Osteocyte (in vitro differentiated cells): ENCODE data around the gene CLEC4M. TPM values are rescaled to one million over a fixed set of nuclear protein-coding genes. Genes with fewer than 3 reads are reported as not detected.

ENCODE experiments used
- DNase-seq: peaks from one replicate; pipeline ENCODE4 v3.0.0; 2021; ENCODE audit warnings: mixed read lengths; ENCODE audit not compliant: unreplicated experiment; ENCODE audit errors: extremely low spot score
- H3K27ac Mint-ChIP-seq: one replicate; pipeline ENCODE4 v1.8.0; 2021; ENCODE audit warnings: mild to moderate bottlenecking, mixed read lengths; ENCODE audit not compliant: unreplicated experiment
- H3K27me3 Mint-ChIP-seq: one replicate; pipeline ENCODE4 v1.8.0; 2021; ENCODE audit warnings: mixed read lengths; ENCODE audit not compliant: unreplicated experiment
- H3K36me3 Mint-ChIP-seq: one replicate; pipeline ENCODE4 v1.8.0; 2021; ENCODE audit warnings: mixed read lengths; ENCODE audit not compliant: unreplicated experiment
- H3K4me1 Mint-ChIP-seq: one replicate; pipeline ENCODE4 v1.8.0; 2021; ENCODE audit warnings: mixed read lengths; ENCODE audit not compliant: unreplicated experiment
- H3K4me3 Mint-ChIP-seq: one replicate; pipeline ENCODE4 v1.8.0; 2021; ENCODE audit warnings: mild to moderate bottlenecking, moderate library complexity, mixed read lengths; ENCODE audit not compliant: unreplicated experiment
- H3K9me3 Mint-ChIP-seq: one replicate; pipeline ENCODE4 v1.8.0; 2021; ENCODE audit warnings: mixed read lengths; ENCODE audit not compliant: unreplicated experiment
- CTCF ChIP-seq: fragments of 200-600 bp; sonication (generic); IDR thresholded peaks from 2 replicates; pipeline ENCODE4 v1.5.0; 2021; ENCODE audit warnings: antibody characterized with exemption, mild to moderate bottlenecking, moderate library complexity
- total RNA-seq: library from RNA; stranded (reverse); gene quantifications from 2 replicates; pipeline ENCODE4 v1.2.1, GENCODE V29; 2021

CLEC4M gene
- total RNA-seq, 1 donor from 2014 or later = not detected

DNA sequence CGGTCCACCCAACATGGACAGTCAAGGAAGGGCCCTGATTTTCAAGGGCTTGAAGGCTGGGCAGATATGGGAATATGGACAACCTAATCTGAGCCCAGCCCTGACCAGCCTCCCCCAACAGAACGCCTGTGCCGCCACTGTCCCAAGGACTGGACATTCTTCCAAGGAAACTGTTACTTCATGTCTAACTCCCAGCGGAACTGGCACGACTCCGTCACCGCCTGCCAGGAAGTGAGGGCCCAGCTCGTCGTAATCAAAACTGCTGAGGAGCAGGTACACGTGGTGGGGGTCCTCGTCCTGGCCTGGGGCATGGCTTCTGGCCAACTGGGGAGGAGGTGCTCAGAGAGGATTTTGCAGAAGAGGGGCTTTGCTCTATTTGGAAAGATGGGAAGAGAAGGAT is 3.5 kb downstream of the CLEC4M start:
- H3K4me1 Mint-ChIP-seq = no peaks in the 10 kb centered on the region
- peaks cover 7% of the 10 kb centered on the region for H3K27me3 Mint-ChIP-seq
- no peaks in the 10 kb centered on the region for H3K36me3 Mint-ChIP-seq
- no peaks in the 10 kb centered on the region for H3K9me3 Mint-ChIP-seq
- H3K27ac Mint-ChIP-seq = no peak overlapping the region
- H3K4me3 Mint-ChIP-seq = no peak overlapping the region
- no peak for TF ChIP-seq CTCF
- no peak for DNase-seq

- Mint-ChIP-seq H3K27ac (no peak overlapping the region), H3K36me3 (no peaks in the 10 kb centered on the region), H3K4me3 (no peak overlapping the region), H3K27me3 (peaks cover 8% of the 10 kb centered on the region), H3K4me1 (no peaks in the 10 kb centered on the region), H3K9me3 (no peaks in the 10 kb centered on the region)
- no peak for TF ChIP-seq CTCF
- no peak for DNase-seq
Measured at GRCh38 chr19:7767487-7767886, 4.4 kb downstream of the CLEC4M start.

DNA sequence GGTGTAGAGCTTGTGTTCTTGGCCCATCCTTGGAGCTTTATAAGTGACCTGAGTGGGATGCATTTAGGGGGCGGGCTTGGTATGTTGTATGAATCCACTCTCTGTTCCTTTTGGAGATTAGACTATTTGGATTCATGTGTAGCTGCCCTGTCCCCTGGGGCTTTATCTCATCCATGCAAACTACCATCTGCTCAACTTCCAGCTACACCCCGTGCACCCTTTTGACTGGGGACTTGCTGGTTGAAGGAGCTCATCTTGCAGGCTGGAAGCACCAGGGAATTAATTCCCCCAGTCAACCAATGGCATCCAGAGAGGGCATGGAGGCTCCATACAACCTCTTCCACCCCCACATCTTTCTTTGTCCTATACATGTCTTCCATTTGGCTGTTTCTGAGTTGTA is 6.1 kb downstream of the CLEC4M start:
- no peak for TF ChIP-seq CTCF
- Mint-ChIP-seq H3K27me3 (peaks cover 8% of the 10 kb centered on the region), H3K4me1 (no peaks in the 10 kb centered on the region), H3K36me3 (no peaks in the 10 kb centered on the region), H3K27ac (no peak overlapping the region), H3K9me3 (no peaks in the 10 kb centered on the region), H3K4me3 (no peak overlapping the region)
- DNase-seq = no peak

DNA sequence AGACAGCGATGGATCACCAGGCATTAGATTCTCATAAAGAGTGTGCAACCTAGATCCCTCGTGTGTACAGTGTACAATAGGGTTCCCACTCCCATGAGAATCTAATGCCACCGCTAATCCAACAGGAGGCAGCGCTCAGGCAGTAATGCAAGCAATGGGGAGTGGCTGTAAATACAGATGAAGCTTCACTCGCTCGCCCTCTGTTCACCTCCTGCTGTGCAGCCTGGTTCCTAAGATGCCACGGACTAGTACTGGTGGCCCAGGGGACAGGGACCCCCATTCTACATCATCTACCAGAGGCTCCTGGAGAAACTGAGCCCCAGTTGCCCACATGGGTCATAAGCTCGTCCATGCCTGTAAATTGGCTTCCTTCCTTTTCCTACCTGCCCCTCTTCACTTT is 8.0 kb downstream of the CLEC4M start:
- no peak for TF ChIP-seq CTCF
- Mint-ChIP-seq H3K9me3 (no peaks in the 10 kb centered on the region), H3K36me3 (no peaks in the 10 kb centered on the region), H3K4me1 (no peaks in the 10 kb centered on the region), H3K4me3 (no peak overlapping the region), H3K27ac (no peak overlapping the region), H3K27me3 (peaks cover 18% of the 10 kb centered on the region)
- DNase-seq = no peak

GRCh38 chr19:7772752-7773291 is 9.8 kb downstream of the CLEC4M start:
- no peak for TF ChIP-seq CTCF
- H3K27ac Mint-ChIP-seq = no peak overlapping the region
- H3K4me1 Mint-ChIP-seq = no peaks in the 10 kb centered on the region
- no peaks in the 10 kb centered on the region for H3K36me3 Mint-ChIP-seq
- DNase-seq = no peak
- no peak overlapping the region for H3K4me3 Mint-ChIP-seq
- H3K27me3 Mint-ChIP-seq = peaks cover 31% of the 10 kb centered on the region
- H3K9me3 Mint-ChIP-seq = no peaks in the 10 kb centered on the region
